GM21576 (cell line): ENCODE measurements around the gene RAB11A.

Source experiments
- ATAC-seq: cut with Tn5 transposase; IDR thresholded peaks from one replicate; pipeline ENCODE4 v1.9.1; 2021; ENCODE audit warnings: mild to moderate bottlenecking, moderate library complexity; ENCODE audit not compliant: unreplicated experiment

Gene RAB11A

GRCh38 chr15:65937054-65937453 is 67.8 kb downstream of the RAB11A start:
- no peak for ATAC-seq

- ATAC-seq = no peak
These were observed 68.2 kb downstream of the RAB11A start for GRCh38 chr15:65937476-65937875.

- no peak for ATAC-seq
These were observed 69.3 kb downstream of the RAB11A start for GRCh38 chr15:65938604-65939003.

GRCh38 chr15:65939901-65940617 is 70.8 kb downstream of the RAB11A start:
- ATAC-seq = no peak

GRCh38 chr15:65940618-65940909 is 71.3 kb downstream of the RAB11A start:
- ATAC-seq = no peak
